ENCODE data around the gene DLGAP1. TPM values are rescaled to one million over a fixed set of nuclear protein-coding genes. Genes with fewer than 3 reads are reported as not detected.
A peak's percentile ranks its signal among the peaks of the same experiment; 100 is the strongest.

DLGAP1 gene
- polyA plus RNA-seq, 4 donors = 0.22 to 0.47 TPM; not detected in 2

GRCh38 chr18:3667255-3668137 is 787.6 kb downstream of the DLGAP1 start:
- no peaks in the 10 kb centered on the region for H3K27me3 ChIP-seq (ENCODE audit: control insufficient read depth in 3 of 3, insufficient read depth in 3 of 3, low read length in 3 of 3)
- WGBS, 3 donors = 29 to 71% (median 42%) methylated on average over 8 of the region's 8 CpGs
- no peaks in the 10 kb centered on the region for H3K36me3 ChIP-seq (ENCODE audit: control insufficient read depth in 3 of 3, insufficient read depth in 2 of 3, low read depth in 1 of 3, low read length in 3 of 3)
- H3K4me1 ChIP-seq (ENCODE audit: control insufficient read depth in 3 of 3, insufficient read depth in 2 of 3, low read depth in 1 of 3, low read length in 2 of 3) = peaks cover 0 to 27% (median 0%) of the 10 kb centered on the region in 3 donors
- H3K27ac ChIP-seq (ENCODE audit: low read depth in 1 of 3, low read length in 2 of 3) = no peak overlapping the region
- H3K4me3 ChIP-seq (ENCODE audit: low read depth in 1 of 3, low read length in 3 of 3) = no peak overlapping the region
- no peak for DNase-seq
- no peak for FAIRE-seq
- peaks cover 0 to 11% of the 10 kb centered on the region in 2 donors for H3K9me3 ChIP-seq (ENCODE audit: control insufficient read depth in 2 of 2, insufficient read depth in 1 of 2, low read depth in 1 of 2, low read length in 1 of 2)

- 83 to 93% (median 87%) methylated on average over 5 of the region's 5 CpGs for WGBS, 3 donors
- FAIRE-seq = no peak
Observed at GRCh38 chr18:3666526-3667254, 788.4 kb downstream of the DLGAP1 start.

DNA sequence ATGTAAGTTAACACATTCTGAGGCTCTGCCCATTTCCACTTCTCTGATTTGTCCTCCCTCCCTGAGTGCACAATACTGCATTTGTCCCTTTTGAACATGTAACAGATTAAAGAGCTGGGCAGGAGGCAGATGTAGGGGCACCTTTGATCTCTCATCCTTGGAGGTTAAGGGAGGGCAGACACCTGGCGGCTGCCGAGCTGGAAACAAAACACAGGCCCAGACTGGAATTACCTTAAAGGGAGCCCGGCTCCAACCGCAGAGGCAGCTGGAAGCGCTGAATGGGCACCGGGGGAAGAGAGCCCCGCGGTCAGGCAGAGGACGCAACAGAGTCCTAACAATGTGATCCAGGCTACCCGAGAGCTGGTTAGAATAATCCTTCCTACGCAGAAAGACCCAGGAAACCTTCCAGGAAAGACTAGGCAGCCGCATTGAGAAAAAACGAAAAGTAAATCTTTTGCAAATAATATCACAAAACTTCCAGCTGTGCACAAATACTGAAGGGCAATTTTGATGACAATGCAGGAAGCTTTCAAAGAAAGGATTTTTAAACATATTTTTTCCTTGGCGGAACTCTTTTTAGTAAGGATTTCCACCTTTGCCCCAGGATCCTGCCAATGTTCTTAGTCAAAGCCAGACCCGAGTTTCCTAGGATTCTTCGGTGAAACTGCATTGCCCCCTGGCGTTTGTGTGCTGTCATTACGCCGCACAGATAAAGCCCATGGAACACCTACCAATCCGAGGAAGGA is 789.2 kb downstream of the DLGAP1 start:
- no peaks in the 10 kb centered on the region for H3K27me3 ChIP-seq (ENCODE audit: control insufficient read depth in 3 of 3, insufficient read depth in 3 of 3, low read length in 3 of 3)
- WGBS, 3 donors = 6 to 14% (median 9%) methylated on average over 20 of the region's 20 CpGs
- peak; percentile 91 to 93 for DNase-seq
- H3K36me3 ChIP-seq (ENCODE audit: control insufficient read depth in 3 of 3, insufficient read depth in 2 of 3, low read depth in 1 of 3, low read length in 3 of 3) = no peaks in the 10 kb centered on the region
- H3K9me3 ChIP-seq (ENCODE audit: control insufficient read depth in 2 of 2, insufficient read depth in 1 of 2, low read depth in 1 of 2, low read length in 1 of 2) = peaks cover 0 to 15% of the 10 kb centered on the region in 2 donors
- peaks cover 0 to 22% (median 0%) of the 10 kb centered on the region in 3 donors for H3K4me1 ChIP-seq (ENCODE audit: control insufficient read depth in 3 of 3, insufficient read depth in 2 of 3, low read depth in 1 of 3, low read length in 2 of 3)
- peak overlapping the region; percentile 69 to 85 (median 69) for H3K27ac ChIP-seq (ENCODE audit: low read depth in 1 of 3, low read length in 2 of 3)
- H3K4me3 ChIP-seq (ENCODE audit: low read depth in 1 of 3, low read length in 3 of 3) = peak overlapping the region in 1 of 3 donors; percentile 6
- FAIRE-seq = no peak

More at GRCh38 chr18:3666526-3667254, 788.4 kb downstream of the DLGAP1 start:
- Histone ChIP-seq H3K4me3 (ENCODE audit: low read depth in 1 of 3, low read length in 3 of 3) (no peak overlapping the region), H3K27ac (ENCODE audit: low read depth in 1 of 3, low read length in 2 of 3) (no peak overlapping the region), H3K27me3 (ENCODE audit: control insufficient read depth in 3 of 3, insufficient read depth in 3 of 3, low read length in 3 of 3) (no peaks in the 10 kb centered on the region), H3K9me3 (ENCODE audit: control insufficient read depth in 2 of 2, insufficient read depth in 1 of 2, low read depth in 1 of 2, low read length in 1 of 2) (peaks cover 0 to 15% of the 10 kb centered on the region in 2 donors), H3K36me3 (ENCODE audit: control insufficient read depth in 3 of 3, insufficient read depth in 2 of 3, low read depth in 1 of 3, low read length in 3 of 3) (no peaks in the 10 kb centered on the region), H3K4me1 (ENCODE audit: control insufficient read depth in 3 of 3, insufficient read depth in 2 of 3, low read depth in 1 of 3, low read length in 2 of 3) (peaks cover 0 to 26% (median 0%) of the 10 kb centered on the region in 3 donors)
- no peak for DNase-seq

DNA sequence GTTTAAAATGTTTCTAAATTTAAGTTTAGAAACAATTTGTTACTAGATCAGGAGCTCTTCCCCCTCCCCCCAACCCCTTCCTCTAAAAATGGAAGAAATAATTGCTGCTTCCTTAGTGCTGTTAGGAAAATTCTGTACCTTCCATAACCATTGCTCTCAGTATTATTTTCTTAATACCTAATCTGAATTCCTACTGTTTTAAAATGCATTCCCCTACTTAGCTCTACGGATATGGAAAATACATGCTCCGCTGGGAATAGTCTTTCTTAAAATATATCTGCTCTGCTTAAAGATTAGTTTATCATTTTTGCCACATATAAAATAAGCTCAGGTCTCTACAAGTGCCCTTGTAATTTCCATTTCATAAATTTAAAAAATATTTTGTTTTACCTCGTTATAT is 789.9 kb downstream of the DLGAP1 start:
- Histone ChIP-seq H3K27me3 (ENCODE audit: control insufficient read depth in 3 of 3, insufficient read depth in 3 of 3, low read length in 3 of 3) (no peaks in the 10 kb centered on the region), H3K4me3 (ENCODE audit: low read depth in 1 of 3, low read length in 3 of 3) (no peak overlapping the region), H3K4me1 (ENCODE audit: control insufficient read depth in 3 of 3, insufficient read depth in 2 of 3, low read depth in 1 of 3, low read length in 2 of 3) (peaks cover 0 to 17% (median 0%) of the 10 kb centered on the region in 3 donors), H3K36me3 (ENCODE audit: control insufficient read depth in 3 of 3, insufficient read depth in 2 of 3, low read depth in 1 of 3, low read length in 3 of 3) (no peaks in the 10 kb centered on the region), H3K27ac (ENCODE audit: low read depth in 1 of 3, low read length in 2 of 3) (peak overlapping the region in 1 of 3 donors; percentile 69), H3K9me3 (ENCODE audit: control insufficient read depth in 2 of 2, insufficient read depth in 1 of 2, low read depth in 1 of 2, low read length in 1 of 2) (peaks cover 0 to 15% of the 10 kb centered on the region in 2 donors)
- DNase-seq (no peak), FAIRE-seq (no peak)
- 55 to 74% (median 60%) methylated on average over 3 of the region's 3 CpGs for WGBS, 3 donors

- Histone ChIP-seq H3K4me3 (ENCODE audit: low read depth in 1 of 3, low read length in 3 of 3) (no peak overlapping the region), H3K4me1 (ENCODE audit: control insufficient read depth in 3 of 3, insufficient read depth in 2 of 3, low read depth in 1 of 3, low read length in 2 of 3) (peaks cover 0 to 17% (median 0%) of the 10 kb centered on the region in 3 donors), H3K9me3 (ENCODE audit: control insufficient read depth in 2 of 2, insufficient read depth in 1 of 2, low read depth in 1 of 2, low read length in 1 of 2) (peaks cover 0 to 15% of the 10 kb centered on the region in 2 donors), H3K27ac (ENCODE audit: low read depth in 1 of 3, low read length in 2 of 3) (peak overlapping the region in 2 of 3 donors; percentile 4 to 18), H3K27me3 (ENCODE audit: control insufficient read depth in 3 of 3, insufficient read depth in 3 of 3, low read length in 3 of 3) (no peaks in the 10 kb centered on the region), H3K36me3 (ENCODE audit: control insufficient read depth in 3 of 3, insufficient read depth in 2 of 3, low read depth in 1 of 3, low read length in 3 of 3) (no peaks in the 10 kb centered on the region)
- no peak for FAIRE-seq
- 21 to 48% (median 30%) methylated on average over 6 of the region's 6 CpGs for WGBS, 3 donors
- peak in 1 of 2 donors; percentile 24 for DNase-seq
Observed at GRCh38 chr18:3664563-3665178, 790.4 kb downstream of the DLGAP1 start.

DNA sequence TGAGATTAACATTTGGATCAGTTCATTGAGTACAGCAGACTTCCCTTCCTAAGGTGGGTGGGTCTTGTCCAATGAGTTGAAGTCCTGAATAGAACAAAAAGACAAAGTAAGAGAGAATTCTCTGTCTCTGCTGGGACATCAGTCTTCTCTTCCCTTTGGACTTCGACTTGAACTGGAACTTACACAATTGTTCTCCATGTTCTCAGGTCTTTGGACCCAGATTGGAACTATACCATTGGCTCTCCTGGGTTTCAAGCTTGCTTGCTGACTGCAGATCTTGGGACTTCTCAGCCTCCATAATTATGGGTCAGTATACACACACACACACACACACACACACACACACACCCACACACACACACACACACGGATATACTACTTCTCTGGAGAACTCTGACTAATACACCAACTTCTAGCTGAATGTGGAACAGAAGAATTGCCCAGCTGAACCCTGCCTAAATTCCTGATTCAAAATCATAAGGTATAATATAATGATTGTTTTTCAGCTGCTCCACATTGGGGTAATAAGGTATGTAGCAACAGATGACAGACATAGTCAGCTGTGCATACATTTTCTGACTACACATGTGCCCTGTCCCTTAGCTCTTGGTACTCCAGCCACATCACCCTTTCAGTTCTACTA is 791.1 kb downstream of the DLGAP1 start:
- FAIRE-seq = no peak
- Histone ChIP-seq H3K27me3 (ENCODE audit: control insufficient read depth in 3 of 3, insufficient read depth in 3 of 3, low read length in 3 of 3) (no peaks in the 10 kb centered on the region), H3K9me3 (ENCODE audit: control insufficient read depth in 2 of 2, insufficient read depth in 1 of 2, low read depth in 1 of 2, low read length in 1 of 2) (peaks cover 0 to 15% of the 10 kb centered on the region in 2 donors), H3K27ac (ENCODE audit: low read depth in 1 of 3, low read length in 2 of 3) (peak overlapping the region in 2 of 3 donors; percentile 4 to 18), H3K36me3 (ENCODE audit: control insufficient read depth in 3 of 3, insufficient read depth in 2 of 3, low read depth in 1 of 3, low read length in 3 of 3) (no peaks in the 10 kb centered on the region), H3K4me3 (ENCODE audit: low read depth in 1 of 3, low read length in 3 of 3) (no peak overlapping the region), H3K4me1 (ENCODE audit: control insufficient read depth in 3 of 3, insufficient read depth in 2 of 3, low read depth in 1 of 3, low read length in 2 of 3) (peaks cover 0 to 17% (median 0%) of the 10 kb centered on the region in 3 donors)
- DNase-seq = peak; percentile 23 to 70
- 71 to 86% (median 76%) methylated on average over 2 of the region's 2 CpGs for WGBS, 3 donors

GRCh38 chr18:3661989-3662388 is 793.1 kb downstream of the DLGAP1 start:
- FAIRE-seq = no peak

More at GRCh38 chr18:3661989-3662388, 793.1 kb downstream of the DLGAP1 start:
- H3K4me1 ChIP-seq (ENCODE audit: control insufficient read depth in 3 of 3, insufficient read depth in 2 of 3, low read depth in 1 of 3, low read length in 2 of 3) = peaks cover 0 to 17% (median 0%) of the 10 kb centered on the region in 3 donors
- peaks cover 0 to 15% of the 10 kb centered on the region in 2 donors for H3K9me3 ChIP-seq (ENCODE audit: control insufficient read depth in 2 of 2, insufficient read depth in 1 of 2, low read depth in 1 of 2, low read length in 1 of 2)
- no peaks in the 10 kb centered on the region for H3K27me3 ChIP-seq (ENCODE audit: control insufficient read depth in 3 of 3, insufficient read depth in 3 of 3, low read length in 3 of 3)
- WGBS, 3 donors = 79 to 85% (median 84%) methylated on average over 1 of the region's 1 CpG
- DNase-seq = no peak
- no peak overlapping the region for H3K4me3 ChIP-seq (ENCODE audit: low read depth in 1 of 3, low read length in 3 of 3)
- H3K27ac ChIP-seq (ENCODE audit: low read depth in 1 of 3, low read length in 2 of 3) = no peak overlapping the region
- H3K36me3 ChIP-seq (ENCODE audit: control insufficient read depth in 3 of 3, insufficient read depth in 2 of 3, low read depth in 1 of 3, low read length in 3 of 3) = no peaks in the 10 kb centered on the region
